ENCODE data around the gene ACIN1. TPM values are rescaled to one million over a fixed set of nuclear protein-coding genes. Genes with fewer than 3 reads are reported as not detected.

Gene ACIN1
- total and polyA plus RNA-seq, 2 of the 13 experiments (the other 11 are each of a cell fraction or from before 2014, with no cell fraction given): 165 to 183 TPM

GRCh38 chr14:23095196-23096108 lies 516 bp upstream of the ACIN1 start, which contains the start of gene C14orf119 (continued):
- TF ChIP-seq MTERF4 (CRISPR knock-in tag; IDR thresholded peaks at IDR 0.05) (peak; percentile 45; the same call in 1 of the 2 replicates), ZBTB7B (CRISPR knock-in tag; IDR thresholded peaks at IDR 0.05) (peak; percentile 56; the same call in 1 of the 2 replicates), ARID4A (CRISPR knock-in tag; IDR thresholded peaks at IDR 0.05; ENCODE audit: borderline replicate concordance) (peak; percentile 58), SNAPC2 (CRISPR knock-in tag; IDR thresholded peaks at IDR 0.05) (peak; percentile 51; the same call in 1 of the 2 replicates), SIX4 (CRISPR knock-in tag; IDR thresholded peaks at IDR 0.05) (peak; percentile 79), HCFC1 (IDR thresholded peaks at IDR 0.05; ENCODE audit: low read depth, low read length) (peak; percentile 34; the same call in 1 of the 2 replicates), ZNF143 (CRISPR knock-in tag; IDR thresholded peaks at IDR 0.05) (peak; percentile 88), ZNF740 (CRISPR knock-in tag; IDR thresholded peaks at IDR 0.05) (peak; percentile 90), ZNF263 (CRISPR knock-in tag; IDR thresholded peaks at IDR 0.05) (peak; percentile 23; the same call in 1 of the 2 replicates), SP2 (CRISPR knock-in tag; IDR thresholded peaks at IDR 0.05) (peak; percentile 68), CREBL2 (CRISPR knock-in tag; IDR thresholded peaks at IDR 0.05; ENCODE audit: borderline replicate concordance) (no peak), RFX5 (IDR thresholded peaks at IDR 0.05; ENCODE audit: low read depth, low read length) (peak; percentile 35; the same call in 1 of the 2 replicates), KLF9 (CRISPR knock-in tag; IDR thresholded peaks at IDR 0.05; ENCODE audit: low read depth) (peak; percentile 81; the same call in 1 of the 2 replicates), TBX2 (CRISPR knock-in tag; IDR thresholded peaks at IDR 0.05; ENCODE audit: borderline replicate concordance) (peak; percentile 34; the same call in 1 of the 2 replicates), CREB1 (IDR thresholded peaks at IDR 0.05) (peak; percentile 57), CREB1 (CRISPR knock-in tag; IDR thresholded peaks at IDR 0.05) (no peak; the same call in 1 of the 2 replicates), DNMT3B (CRISPR knock-in tag; conservative IDR thresholded peaks at IDR 0.05) (peak; percentile 92; the same call in 1 of the 2 replicates), IRF2 (CRISPR knock-in tag; IDR thresholded peaks at IDR 0.05) (no peak; the same call in none of the 2 replicates), ZNF343 (CRISPR knock-in tag; IDR thresholded peaks at IDR 0.05) (peak; percentile 70; the same call in 1 of the 2 replicates), MEF2D (CRISPR knock-in tag; IDR thresholded peaks at IDR 0.05) (0 out of 2 replicates have a peak, but pooled peaks have one; percentile 8), BCL6 (CRISPR knock-in tag; IDR thresholded peaks at IDR 0.05) (peak; percentile 90), ZBTB3 (CRISPR knock-in tag; IDR thresholded peaks at IDR 0.05; ENCODE audit: borderline replicate concordance, low read depth) (peak; percentile 36), ZNF33A (CRISPR knock-in tag; IDR thresholded peaks at IDR 0.05; ENCODE audit: borderline replicate concordance) (0 out of 2 replicates have a peak, but pooled peaks have one; percentile 11)

Measured in HepG2 (cell line).